H9 (cell line): ENCODE results near the gene ARHGEF12. TPM values are rescaled to one million over a fixed set of nuclear protein-coding genes. Genes with fewer than 3 reads are reported as not detected.

Source experiments
- DNase-seq: peaks from one replicate; pipeline ENCODE4 v3.0.0-alpha.2; 2017
- H2AFZ ChIP-seq: one replicate; pipeline ENCODE4 v1.6.1; 2013; ENCODE audit warnings: mild to moderate bottlenecking, low read length, control low read depth, moderate library complexity
- H2AK5ac ChIP-seq: 2 replicates; pipeline ENCODE4 v1.6.1; 2013; ENCODE audit warnings: low read length, control low read depth, mixed read lengths; ENCODE audit not compliant: insufficient read length
- H2BK120ac ChIP-seq: one replicate; pipeline ENCODE4 v1.6.1; 2013; ENCODE audit warnings: low read depth, mild to moderate bottlenecking, low read length, control low read depth, inconsistent platforms; ENCODE audit not compliant: poor library complexity, severe bottlenecking
- H2BK12ac ChIP-seq: 2 replicates; pipeline ENCODE4 v1.6.1; 2013; ENCODE audit warnings: low read length, control low read depth, mixed read lengths, low read depth; ENCODE audit not compliant: insufficient read length
- H2BK15ac ChIP-seq: 2 replicates; pipeline ENCODE4 v1.6.1; 2013; ENCODE audit warnings: low read depth, low read length, control low read depth
- H2BK20ac ChIP-seq: one replicate; pipeline ENCODE4 v1.6.1; 2013; ENCODE audit warnings: low read depth, mild to moderate bottlenecking, low read length, control low read depth, inconsistent platforms; ENCODE audit not compliant: poor library complexity, severe bottlenecking
- H2BK5ac ChIP-seq: 2 replicates; pipeline ENCODE4 v1.6.1; 2013; ENCODE audit warnings: low read length, control low read depth, mixed read lengths; ENCODE audit not compliant: insufficient read length
- H3K14ac ChIP-seq: 2 replicates; pipeline ENCODE4 v1.6.1; 2013; ENCODE audit warnings: low read length, control low read depth; ENCODE audit not compliant: insufficient read depth
- H3K18ac ChIP-seq: 2 replicates; pipeline ENCODE4 v1.6.1; 2013; ENCODE audit warnings: low read depth, mild to moderate bottlenecking, mixed read lengths, low read length, control low read depth; ENCODE audit not compliant: insufficient read length
- H3K23ac ChIP-seq: 2 replicates; pipeline ENCODE4 v1.6.1; 2013; ENCODE audit warnings: low read length, control low read depth, mixed read lengths, low read depth; ENCODE audit not compliant: insufficient read length
- H3K23me2 ChIP-seq: 2 replicates; pipeline ENCODE4 v1.6.1; 2013; ENCODE audit warnings: low read depth, mild to moderate bottlenecking, mixed read lengths, low read length, control low read depth; ENCODE audit not compliant: insufficient read length, poor library complexity, severe bottlenecking
- H3K27ac ChIP-seq: 2 replicates; pipeline ENCODE4 v1.5.1; 2013; ENCODE audit warnings: low read length, control low read depth, mixed read lengths, low read depth; ENCODE audit not compliant: insufficient read length
- H3K27me3 ChIP-seq: 2 replicates; pipeline ENCODE4 v1.6.1; 2013; ENCODE audit warnings: low read length, control low read depth, inconsistent platforms; ENCODE audit not compliant: insufficient read depth
- H3K4ac ChIP-seq: 2 replicates; pipeline ENCODE4 v1.6.1; 2013; ENCODE audit warnings: low read depth, mild to moderate bottlenecking, control low read depth, inconsistent platforms, low read length, moderate library complexity
- H3K4me1 ChIP-seq: 2 replicates; pipeline ENCODE4 v1.6.1; 2013; ENCODE audit warnings: low read length, control low read depth, inconsistent platforms; ENCODE audit not compliant: insufficient read depth
- H3K4me2 ChIP-seq: 2 replicates; pipeline ENCODE4 v1.6.1; 2013; ENCODE audit warnings: low read length, control low read depth, mixed read lengths; ENCODE audit not compliant: insufficient read length, insufficient read depth
- H3K56ac ChIP-seq: 2 replicates; pipeline ENCODE4 v1.6.1; 2013; ENCODE audit warnings: low read depth, mild to moderate bottlenecking, mixed read lengths, low read length, control low read depth; ENCODE audit not compliant: insufficient read length
- H3K79me1 ChIP-seq: 2 replicates; pipeline ENCODE4 v1.6.1; 2013; ENCODE audit warnings: low read depth, mild to moderate bottlenecking, moderate library complexity, low read length, control low read depth, inconsistent platforms; ENCODE audit not compliant: insufficient read depth, poor library complexity, severe bottlenecking
- H3K79me2 ChIP-seq: 2 replicates; pipeline ENCODE4 v1.6.1; 2013; ENCODE audit warnings: low read length, control low read depth, inconsistent platforms; ENCODE audit not compliant: insufficient read depth
- H3K9ac ChIP-seq: 2 replicates; pipeline ENCODE4 v1.6.1; 2013; ENCODE audit warnings: low read length, control low read depth, mixed read lengths; ENCODE audit not compliant: insufficient read length; ENCODE audit errors: extremely low read depth
- H3K9me3 ChIP-seq: one replicate; pipeline ENCODE4 v1.6.1; 2013; ENCODE audit warnings: low read depth, low read length, inconsistent platforms; ENCODE audit not compliant: control insufficient read depth
- H3T11ph ChIP-seq: one replicate; pipeline ENCODE4 v1.6.1; 2013; ENCODE audit warnings: mild to moderate bottlenecking, low read length, control low read depth, inconsistent platforms
- H4K20me1 ChIP-seq: one replicate; pipeline ENCODE4 v1.6.1; 2013; ENCODE audit not compliant: control insufficient read depth, insufficient read length, insufficient read depth
- H4K5ac ChIP-seq: 2 replicates; pipeline ENCODE4 v1.6.1; 2013; ENCODE audit warnings: low read depth, mild to moderate bottlenecking, mixed read lengths, low read length, control low read depth; ENCODE audit not compliant: insufficient read length
- H4K8ac ChIP-seq: replicated peaks from 2 replicates; pipeline ENCODE4 v1.6.1; 2013; ENCODE audit warnings: low read length, control low read depth, mixed read lengths, low read depth; ENCODE audit not compliant: insufficient read length
- H4K91ac ChIP-seq: 2 replicates; pipeline ENCODE4 v1.6.1; 2013; ENCODE audit warnings: low read depth, mild to moderate bottlenecking, moderate library complexity, mixed read lengths, low read length, control low read depth; ENCODE audit not compliant: insufficient read length
- H3K27ac Mint-ChIP-seq, 3 experiments: 2 replicates in 2 of 3; 3 replicates in 1 of 3; pipeline ENCODE4 v1.8.0; 2020 to 2021; ENCODE audit warnings: mixed read lengths in 3 of 3, mild to moderate bottlenecking in 1 of 3, moderate library complexity in 1 of 3
- H3K27me3 Mint-ChIP-seq: 2 replicates; pipeline ENCODE4 v1.8.0; 2021; ENCODE audit warnings: low read depth, mild to moderate bottlenecking, moderate library complexity, mixed read lengths
- H3K36me3 Mint-ChIP-seq, 3 experiments: 2 replicates in 2 of 3; 3 replicates in 1 of 3; pipeline ENCODE4 v1.8.0; 2020 to 2021; ENCODE audit warnings: low read depth in 3 of 3, mixed read lengths in 3 of 3; ENCODE audit not compliant: insufficient read depth in 1 of 3
- H3K4me1 Mint-ChIP-seq, 2 experiments: 2 replicates each; pipeline ENCODE4 v1.8.0; 2020; ENCODE audit warnings: mixed read lengths in 2 of 2
- H3K4me3 Mint-ChIP-seq, 2 experiments: 2 replicates in 1 of 2; 3 replicates in 1 of 2; pipeline ENCODE4 v1.8.0; 2020 to 2021; ENCODE audit warnings: mild to moderate bottlenecking in 2 of 2, mixed read lengths in 2 of 2, moderate library complexity in 1 of 2
- H3K9me3 Mint-ChIP-seq, 2 experiments: 2 replicates in 1 of 2; 3 replicates in 1 of 2; pipeline ENCODE4 v1.8.0; 2020; ENCODE audit warnings: mild to moderate bottlenecking in 2 of 2, mixed read lengths in 2 of 2, moderate library complexity in 1 of 2
- CTCF ChIP-seq: fragments of 200-600 bp; sonication (generic); conservative IDR thresholded peaks from 3 replicates; pipeline ENCODE4 v1.8.0; 2021; ENCODE audit warnings: antibody characterized with exemption, mild to moderate bottlenecking
- WGBS: extraction: QIAGEN DNeasy Blood & Tissue Kit; methylation state at CpG from one replicate; pipeline ENCODE4 v1.1.7; 2013; ENCODE audit warnings: missing lambda C conversion rate, low lambda C conversion rate, mixed read lengths; ENCODE audit not compliant: insufficient read length; ENCODE audit errors: extremely low coverage; 5-methylcytosine and 5-hydroxymethylcytosine counted together
- long read RNA-seq: library from polyadenylated mRNA; unstranded; transcript quantifications from one replicate; pipeline ENCODE4 v2.0.0, GENCODE V29; 2020
- total RNA-seq: library from RNA; stranded (reverse); gene quantifications from 2 replicates; pipeline ENCODE4 v1.2.1, GENCODE V29; 2021

ARHGEF12 gene
- total RNA-seq: 27.0 TPM in 2 replicates
- long read RNA-seq, partial matches to known transcripts: 0 of 1 reads
- long read RNA-seq, other reads (novel, unspliced or antisense): 1 of 1 reads

- Mint-ChIP-seq H3K36me3 (no peaks in the 10 kb centered on the region), H3K4me3 (peak within 1 kb of the TSS; percentile 94 to 97), H3K4me1 (peaks cover 28 to 35% of the 10 kb centered on the region in 2 experiments), H3K27ac (peak within 1 kb of the TSS; percentile 21 to 64 (median 21)), H3K27me3 (no peaks in the 10 kb centered on the region), H3K9me3 (no peaks in the 10 kb centered on the region)
- H3K9me3 ChIP-seq: no peaks in the 10 kb centered on the region
- peak within 1 kb of the TSS; percentile 96 for H3K4me2 ChIP-seq
- no peaks in the 10 kb centered on the region for H3K27me3 ChIP-seq
- peaks cover 17% of the 10 kb centered on the region for H3K23me2 ChIP-seq
- peak; percentile 96 for DNase-seq
- H4K20me1 ChIP-seq: no peaks in the 10 kb centered on the region
- no peak within 1 kb of the TSS for H4K5ac ChIP-seq
- H3K14ac ChIP-seq: peak within 1 kb of the TSS; percentile 34; the same call in 1 of the 2 replicates
- peak; percentile 51; the same call in 2 of the 3 replicates for TF ChIP-seq CTCF
- no peak within 1 kb of the TSS for H3K56ac ChIP-seq
- no CpG with 5 or more reads among the region's 92 CpGs for WGBS
- no peak within 1 kb of the TSS for H4K91ac ChIP-seq
- no peak within 1 kb of the TSS for H4K8ac ChIP-seq
- H3K27ac ChIP-seq: no peak within 1 kb of the TSS
- no peak within 1 kb of the TSS for H2BK20ac ChIP-seq
- H3K23ac ChIP-seq: no peak within 1 kb of the TSS
- H2BK12ac ChIP-seq: no peak within 1 kb of the TSS
- peaks cover 10% of the 10 kb centered on the region for H3K79me2 ChIP-seq
- 0 out of 2 replicates have a peak, but pooled peaks cover 3% of the 10 kb centered on the region for H3K4me1 ChIP-seq
- H2BK5ac ChIP-seq: no peak within 1 kb of the TSS
- H2AFZ ChIP-seq: peak within 1 kb of the TSS; percentile 51
- no peak within 1 kb of the TSS for H2AK5ac ChIP-seq
- no peak within 1 kb of the TSS for H2BK120ac ChIP-seq
- no peaks in the 10 kb centered on the region for H3K79me1 ChIP-seq
- H3T11ph ChIP-seq: no peak within 1 kb of the TSS
- H3K4ac ChIP-seq: no peak within 1 kb of the TSS
- peak within 1 kb of the TSS; percentile 69 for H3K9ac ChIP-seq
- no peak within 1 kb of the TSS for H2BK15ac ChIP-seq
- peak within 1 kb of the TSS; percentile 49 for H3K18ac ChIP-seq
Observed at GRCh38 chr11:120335908-120336640, at the start of gene ARHGEF12. ARHGEF12 (plus strand) TSS chr11:120336413; CDS start chr11:120337244, 831 bp downstream.
